Fibroblast of skin of right biceps (primary cell): ENCODE data around the gene FAF1.
"Not testable (repeated sequence)": the region's sequence is repeated elsewhere in the genome, so short reads cannot be mapped to it uniquely, and the experiment has no call there.

Experiments used
- DNase-seq: peaks from one replicate; pipeline ENCODE4 v3.0.0-alpha.2; 2013

FAF1 gene

GRCh38 chr1:50833216-50833615 lies 126.9 kb downstream of the FAF1 start:
- no peak for DNase-seq

GRCh38 chr1:50832167-50832566 lies 127.9 kb downstream of the FAF1 start:
- DNase-seq: no peak

GRCh38 chr1:50831300-50832061 lies 128.6 kb downstream of the FAF1 start:
- DNase-seq: no peak

- no peak for DNase-seq
These were observed 129.4 kb downstream of the FAF1 start for GRCh38 chr1:50830621-50831020.

- peak; percentile 4 for DNase-seq
These were observed 130.8 kb downstream of the FAF1 start for GRCh38 chr1:50829014-50829958.

GRCh38 chr1:50827546-50827945 lies 132.5 kb downstream of the FAF1 start:
- DNase-seq: no peak

GRCh38 chr1:50826792-50827191 lies 133.3 kb downstream of the FAF1 start:
- DNase-seq: not testable (repeated sequence)

- peak; percentile 11 for DNase-seq
These were observed 137.9 kb downstream of the FAF1 start for GRCh38 chr1:50822035-50822776.

- DNase-seq: no peak
These were observed 139.5 kb downstream of the FAF1 start for GRCh38 chr1:50820545-50820944.

GRCh38 chr1:50812346-50812745 lies 147.7 kb downstream of the FAF1 start:
- DNase-seq: no peak

- no peak for DNase-seq
These were observed 151.8 kb downstream of the FAF1 start for GRCh38 chr1:50808296-50808695.

- DNase-seq: no peak
These were observed 163.8 kb downstream of the FAF1 start for GRCh38 chr1:50796272-50796671.

GRCh38 chr1:50793521-50793920 lies 166.5 kb downstream of the FAF1 start:
- no peak for DNase-seq

GRCh38 chr1:50787266-50787665 lies 172.8 kb downstream of the FAF1 start:
- no peak for DNase-seq

GRCh38 chr1:50783286-50783685 lies 176.8 kb downstream of the FAF1 start:
- DNase-seq: no peak

GRCh38 chr1:50780797-50781196 lies 179.3 kb downstream of the FAF1 start:
- no peak for DNase-seq

GRCh38 chr1:50779801-50780200 lies 180.3 kb downstream of the FAF1 start:
- no peak for DNase-seq

- no peak for DNase-seq
These were observed 184.3 kb downstream of the FAF1 start for GRCh38 chr1:50775740-50776139.

GRCh38 chr1:50774759-50775351 lies 185.2 kb downstream of the FAF1 start:
- peak; percentile 63 for DNase-seq

GRCh38 chr1:50766688-50767087 lies 193.4 kb downstream of the FAF1 start:
- no peak for DNase-seq

- not testable (repeated sequence) for DNase-seq
These were observed 203.5 kb downstream of the FAF1 start for GRCh38 chr1:50756543-50756942.

GRCh38 chr1:50754764-50755163 lies 205.3 kb downstream of the FAF1 start:
- DNase-seq: not testable (repeated sequence)
